ENCODE data around the gene ST6GALNAC3.
A peak's percentile ranks its signal among the peaks of the same experiment; 100 is the strongest.

Gene ST6GALNAC3

DNA sequence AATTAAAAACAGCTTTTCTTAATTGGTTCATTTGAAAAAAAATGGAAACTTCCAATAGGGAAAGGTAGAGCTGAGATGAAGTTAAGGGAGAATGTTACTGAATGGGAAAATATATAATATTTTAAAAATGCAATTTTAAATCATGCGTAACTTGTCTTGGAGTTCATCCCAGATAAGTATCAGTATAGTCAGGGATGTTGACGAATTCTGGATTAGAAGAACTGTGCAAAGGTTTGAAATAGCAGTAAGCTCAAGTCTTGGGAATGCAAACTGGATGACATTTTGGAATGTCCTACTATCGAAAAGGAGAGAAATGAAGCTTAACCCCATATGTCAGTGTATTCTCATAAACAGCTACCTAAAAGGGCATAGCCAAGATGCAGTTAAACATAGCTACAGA is 4.0 kb upstream of the ST6GALNAC3 start:
- H3K4me1 ChIP-seq (ENCODE audit: low read depth, poor library complexity, severe bottlenecking) = no peaks in the 10 kb centered on the region
- no peaks in the 10 kb centered on the region for H3K27me3 ChIP-seq (ENCODE audit: insufficient read depth, low read depth)
- no peak overlapping the region for H3K4me3 ChIP-seq (IDR thresholded peaks at IDR 0.05; ENCODE audit: insufficient read depth, low read depth, low read length)
- no peak for TF ChIP-seq CTCF (conservative IDR thresholded peaks at IDR 0.05; ENCODE audit: low read depth, low read length)
- no peak overlapping the region for H3K27ac ChIP-seq
- no peaks in the 10 kb centered on the region for H3K36me3 ChIP-seq (ENCODE audit: insufficient read depth)
- H4K20me1 ChIP-seq (ENCODE audit: insufficient read depth) = no peaks in the 10 kb centered on the region
- H3K9ac ChIP-seq = no peak overlapping the region
- no peak overlapping the region for H2AFZ ChIP-seq (ENCODE audit: low read depth)
- no peaks in the 10 kb centered on the region for H3K79me2 ChIP-seq (ENCODE audit: insufficient read depth, low read depth)
- no peak overlapping the region for H3K4me2 ChIP-seq

GRCh38 chr1:76073481-76073880 is 1.1 kb upstream of the ST6GALNAC3 start:
- no peak overlapping the region for H3K4me3 ChIP-seq (IDR thresholded peaks at IDR 0.05; ENCODE audit: insufficient read depth, low read depth, low read length)
- H3K36me3 ChIP-seq (ENCODE audit: insufficient read depth) = no peaks in the 10 kb centered on the region
- no peak overlapping the region for H2AFZ ChIP-seq (ENCODE audit: low read depth)
- H4K20me1 ChIP-seq (ENCODE audit: insufficient read depth) = no peaks in the 10 kb centered on the region
- no peak overlapping the region for H3K27ac ChIP-seq
- H3K4me2 ChIP-seq = peak overlapping the region; percentile 71; the same call in 1 of the 2 replicates
- no peak for TF ChIP-seq CTCF (conservative IDR thresholded peaks at IDR 0.05; ENCODE audit: low read depth, low read length)
- no peak overlapping the region for H3K9ac ChIP-seq
- H3K79me2 ChIP-seq (ENCODE audit: insufficient read depth, low read depth) = no peaks in the 10 kb centered on the region
- H3K4me1 ChIP-seq (ENCODE audit: low read depth, poor library complexity, severe bottlenecking) = no peaks in the 10 kb centered on the region
- H3K27me3 ChIP-seq (ENCODE audit: insufficient read depth, low read depth) = no peaks in the 10 kb centered on the region

GRCh38 chr1:76075188-76075489 is 593 bp downstream of the ST6GALNAC3 start:
- Histone ChIP-seq H3K4me3 (IDR thresholded peaks at IDR 0.05; ENCODE audit: insufficient read depth, low read depth, low read length) (peak overlapping the region; percentile 20), H3K9ac (no peak overlapping the region), H3K36me3 (ENCODE audit: insufficient read depth) (no peaks in the 10 kb centered on the region), H2AFZ (ENCODE audit: low read depth) (peak overlapping the region; percentile 85), H3K4me1 (ENCODE audit: low read depth, poor library complexity, severe bottlenecking) (no peaks in the 10 kb centered on the region), H3K4me2 (peak overlapping the region; percentile 79), H3K27ac (no peak overlapping the region), H3K79me2 (ENCODE audit: insufficient read depth, low read depth) (no peaks in the 10 kb centered on the region), H4K20me1 (ENCODE audit: insufficient read depth) (no peaks in the 10 kb centered on the region), H3K27me3 (ENCODE audit: insufficient read depth, low read depth) (no peaks in the 10 kb centered on the region)
- no peak for TF ChIP-seq CTCF (conservative IDR thresholded peaks at IDR 0.05; ENCODE audit: low read depth, low read length)

DNA sequence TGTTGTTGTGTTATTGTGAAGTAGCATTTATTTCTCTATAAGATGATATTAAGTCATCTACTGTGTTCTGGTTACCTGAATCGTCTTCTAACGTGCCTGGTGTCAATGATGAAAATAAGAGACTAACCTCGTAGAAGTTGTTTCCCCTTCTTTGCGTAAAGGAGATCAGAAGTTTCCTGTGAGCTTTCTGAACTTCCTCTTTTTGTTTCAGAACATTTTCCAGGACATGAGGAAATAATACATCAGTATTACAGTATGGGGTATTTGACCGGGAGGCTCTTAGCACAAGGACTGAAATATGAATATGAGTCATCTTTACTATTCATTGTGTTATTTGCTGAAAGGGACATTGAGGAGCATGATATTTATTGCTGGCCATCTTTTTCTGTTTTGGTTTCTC is 1.3 kb downstream of the ST6GALNAC3 start:
- no peak overlapping the region for H3K4me3 ChIP-seq (IDR thresholded peaks at IDR 0.05; ENCODE audit: insufficient read depth, low read depth, low read length)

More for the DNA sequence above, 1.3 kb downstream of the ST6GALNAC3 start:
- H3K4me1 ChIP-seq (ENCODE audit: low read depth, poor library complexity, severe bottlenecking) = no peaks in the 10 kb centered on the region
- no peak overlapping the region for H2AFZ ChIP-seq (ENCODE audit: low read depth)
- H3K36me3 ChIP-seq (ENCODE audit: insufficient read depth) = no peaks in the 10 kb centered on the region
- no peak for TF ChIP-seq CTCF (conservative IDR thresholded peaks at IDR 0.05; ENCODE audit: low read depth, low read length)
- no peak overlapping the region for H3K4me2 ChIP-seq
- no peaks in the 10 kb centered on the region for H3K79me2 ChIP-seq (ENCODE audit: insufficient read depth, low read depth)
- no peak overlapping the region for H3K9ac ChIP-seq
- no peak overlapping the region for H3K27ac ChIP-seq
- no peaks in the 10 kb centered on the region for H4K20me1 ChIP-seq (ENCODE audit: insufficient read depth)
- no peaks in the 10 kb centered on the region for H3K27me3 ChIP-seq (ENCODE audit: insufficient read depth, low read depth)

Data from KMS-11 (cell line).